Activated B cell treated with CpG ODN at 0.5 μM for 24 hours (primary cell): ENCODE data around the gene MEIS2. TPM values are rescaled to one million over a fixed set of nuclear protein-coding genes. Genes with fewer than 3 reads are reported as not detected.

Source experiments
- ATAC-seq: fragments of 200-7000 bp; cut with Tn5 transposase; one replicate; pipeline ENCODE4 v1.10.0; 2021; ENCODE audit warnings: low read depth, mild to moderate bottlenecking, moderate library complexity
- CTCF ChIA-PET: fragments of 350-600 bp; sonication (Branson Sonifier 250); formaldehyde crosslinking; loops from one replicate; lab custom pipeline; 2021; ENCODE audit warnings: antibody characterized with exemption; lab: Charles Lee
- POLR2A ChIA-PET: fragments of 350-600 bp; sonication (Branson Sonifier 250); formaldehyde crosslinking; loops from one replicate; lab custom pipeline; 2021; ENCODE audit warnings: antibody characterized with exemption; lab: Charles Lee
- DNase-seq: peaks from one replicate; pipeline ENCODE4 v3.0.0; 2022
- H3K27ac Mint-ChIP-seq: one replicate; pipeline ENCODE4 v1.8.0; 2020; ENCODE audit warnings: mixed read lengths
- H3K27me3 Mint-ChIP-seq: one replicate; pipeline ENCODE4 v1.8.0; 2021; ENCODE audit warnings: mixed read lengths
- H3K36me3 Mint-ChIP-seq: one replicate; pipeline ENCODE4 v1.8.0; 2021; ENCODE audit warnings: low read depth, mixed read lengths
- H3K4me1 Mint-ChIP-seq: one replicate; pipeline ENCODE4 v1.8.0; 2021; ENCODE audit warnings: mixed read lengths
- H3K4me3 Mint-ChIP-seq: one replicate; pipeline ENCODE4 v1.8.0; 2020; ENCODE audit warnings: mild to moderate bottlenecking, mixed read lengths
- H3K9me3 Mint-ChIP-seq: one replicate; pipeline ENCODE4 v1.8.0; 2020; ENCODE audit warnings: mixed read lengths
- intact Hi-C: fragments of 100-400 bp; cut with micrococcal nuclease; formaldehyde crosslinking; loops from one replicate; pipeline ENCODE4 v1.15.1; 2024
- total RNA-seq: library from RNA; stranded (reverse); gene quantifications from 2 replicates; pipeline ENCODE4 v1.2.3, GENCODE V29; 2022
- TF ChIP-seq, protein P1 (sequence below): fragments of 200-600 bp; IDR thresholded peaks from one replicate; pipeline ENCODE4 v1.8.0; 2022; ENCODE audit warnings: antibody characterized with exemption, mild to moderate bottlenecking

MEIS2 gene
- total RNA-seq, 1 donor from 2014 or later, result 0.24 TPM

GRCh38 chr15:37134699-37135131 is 34.4 kb upstream of the MEIS2 start:
- no peak for ATAC-seq
- DNase-seq, result no peak
- TF ChIP-seq, protein P1, sequence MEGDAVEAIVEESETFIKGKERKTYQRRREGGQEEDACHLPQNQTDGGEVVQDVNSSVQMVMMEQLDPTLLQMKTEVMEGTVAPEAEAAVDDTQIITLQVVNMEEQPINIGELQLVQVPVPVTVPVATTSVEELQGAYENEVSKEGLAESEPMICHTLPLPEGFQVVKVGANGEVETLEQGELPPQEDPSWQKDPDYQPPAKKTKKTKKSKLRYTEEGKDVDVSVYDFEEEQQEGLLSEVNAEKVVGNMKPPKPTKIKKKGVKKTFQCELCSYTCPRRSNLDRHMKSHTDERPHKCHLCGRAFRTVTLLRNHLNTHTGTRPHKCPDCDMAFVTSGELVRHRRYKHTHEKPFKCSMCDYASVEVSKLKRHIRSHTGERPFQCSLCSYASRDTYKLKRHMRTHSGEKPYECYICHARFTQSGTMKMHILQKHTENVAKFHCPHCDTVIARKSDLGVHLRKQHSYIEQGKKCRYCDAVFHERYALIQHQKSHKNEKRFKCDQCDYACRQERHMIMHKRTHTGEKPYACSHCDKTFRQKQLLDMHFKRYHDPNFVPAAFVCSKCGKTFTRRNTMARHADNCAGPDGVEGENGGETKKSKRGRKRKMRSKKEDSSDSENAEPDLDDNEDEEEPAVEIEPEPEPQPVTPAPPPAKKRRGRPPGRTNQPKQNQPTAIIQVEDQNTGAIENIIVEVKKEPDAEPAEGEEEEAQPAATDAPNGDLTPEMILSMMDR, result peak; percentile 69
- Mint-ChIP-seq H3K9me3 (no peaks in the 10 kb centered on the region), H3K36me3 (no peaks in the 10 kb centered on the region), H3K27ac (no peak overlapping the region), H3K27me3 (peaks cover 9% of the 10 kb centered on the region), H3K4me1 (no peaks in the 10 kb centered on the region), H3K4me3 (no peak overlapping the region)
- intact Hi-C loops, result loop anchor here (1.0 to 10.0 kb wide), 3 partner anchors 633 to 1615 kb away; no protein-coding TSS in a partner anchor
- ChIA-PET POLR2A (interaction anchor here (0.6 kb wide), 1 partner anchor 521 kb away, joined by 3 read pairs; no protein-coding TSS in a partner anchor), CTCF (interaction anchor here (0.9 to 2.0 kb wide), 4 partner anchors 251 to 1615 kb away, joined by 3 to 6 read pairs (median 4); no protein-coding TSS in a partner anchor)

DNA sequence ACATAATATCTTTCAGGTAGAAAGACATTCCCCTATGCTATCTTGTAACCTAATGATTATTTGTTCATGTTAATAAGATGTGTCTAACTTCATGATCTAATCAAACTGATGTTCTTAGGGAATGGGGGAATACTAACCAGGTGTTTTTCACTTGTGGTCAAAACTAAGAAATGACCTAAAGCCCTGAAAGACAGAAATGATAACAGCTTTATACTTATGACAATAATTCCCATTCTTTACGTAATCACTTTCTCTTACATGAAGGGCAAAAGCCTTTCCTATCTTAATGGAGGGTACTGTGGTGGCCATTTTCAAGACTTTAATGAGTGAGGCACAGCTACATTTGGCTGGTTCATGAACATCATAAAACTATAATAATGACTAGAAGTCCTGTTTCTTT is 33.9 kb upstream of the MEIS2 start:
- no peaks in the 10 kb centered on the region for H3K36me3 Mint-ChIP-seq
- no peak overlapping the region for H3K4me3 Mint-ChIP-seq
- ATAC-seq (no peak), DNase-seq (no peak)
- no peak overlapping the region for H3K27ac Mint-ChIP-seq
- peaks cover 9% of the 10 kb centered on the region for H3K27me3 Mint-ChIP-seq
- CTCF ChIA-PET, result interaction anchor here (0.9 to 2.0 kb wide), 4 partner anchors 251 to 1614 kb away, joined by 3 to 6 read pairs (median 4); no protein-coding TSS in a partner anchor
- intact Hi-C loops, result loop anchor here (1.0 to 10.0 kb wide), 3 partner anchors 633 to 1615 kb away; no protein-coding TSS in a partner anchor
- no peaks in the 10 kb centered on the region for H3K9me3 Mint-ChIP-seq
- POLR2A ChIA-PET, result no interaction called here
- no peaks in the 10 kb centered on the region for H3K4me1 Mint-ChIP-seq
- TF ChIP-seq, protein P1, result no peak

- H3K9me3 Mint-ChIP-seq, result no peaks in the 10 kb centered on the region
- H3K36me3 Mint-ChIP-seq, result no peaks in the 10 kb centered on the region
- no peak for ATAC-seq
- peaks cover 4% of the 10 kb centered on the region for H3K27me3 Mint-ChIP-seq
- H3K4me1 Mint-ChIP-seq, result no peaks in the 10 kb centered on the region
- intact Hi-C loops, result loop anchor here (1.0 to 10.0 kb wide), 3 partner anchors 632 to 1614 kb away; no protein-coding TSS in a partner anchor
- H3K4me3 Mint-ChIP-seq, result no peak overlapping the region
- no peak overlapping the region for H3K27ac Mint-ChIP-seq
- ChIA-PET POLR2A (no interaction called here), CTCF (interaction anchor here (0.9 to 2.0 kb wide), 3 partner anchors 250 to 1614 kb away, joined by 3 to 6 read pairs (median 6); no protein-coding TSS in a partner anchor)
- no peak for DNase-seq
- TF ChIP-seq, protein P1, result no peak
Measured at GRCh38 chr15:37133602-37134001, 33.3 kb upstream of the MEIS2 start.

GRCh38 chr15:37132826-37133417 is 32.6 kb upstream of the MEIS2 start:
- ATAC-seq, result no peak
- no peak for DNase-seq
- Mint-ChIP-seq H3K27me3 (peaks cover 4% of the 10 kb centered on the region), H3K9me3 (no peaks in the 10 kb centered on the region), H3K4me1 (no peaks in the 10 kb centered on the region), H3K4me3 (no peak overlapping the region), H3K27ac (no peak overlapping the region), H3K36me3 (no peaks in the 10 kb centered on the region)
- intact Hi-C loops, result loop anchor here (10.0 kb wide), 1 partner anchor 1222 kb away; no protein-coding TSS in a partner anchor
- POLR2A ChIA-PET, result no interaction called here
- CTCF ChIA-PET, result interaction anchor here (2.0 kb wide), 1 partner anchor 631 kb away, joined by 6 read pairs; no protein-coding TSS in a partner anchor
- TF ChIP-seq, protein P1, result no peak

- ATAC-seq (no peak), DNase-seq (no peak)
- Mint-ChIP-seq H3K9me3 (no peaks in the 10 kb centered on the region), H3K4me3 (no peak overlapping the region), H3K27me3 (peaks cover 4% of the 10 kb centered on the region), H3K4me1 (no peaks in the 10 kb centered on the region), H3K36me3 (no peaks in the 10 kb centered on the region), H3K27ac (no peak overlapping the region)
- TF ChIP-seq, protein P1, result no peak
- CTCF ChIA-PET, result no interaction called here
- POLR2A ChIA-PET, result no interaction called here
- intact Hi-C loops, result loop anchor here (10.0 kb wide), 1 partner anchor 1223 kb away; no protein-coding TSS in a partner anchor
Measured at GRCh38 chr15:37131621-37132020, 31.3 kb upstream of the MEIS2 start.
